ENCODE data around the gene IP6K3.
A peak's percentile ranks its signal among the peaks of the same experiment; 100 is the strongest.

IP6K3 gene

DNA sequence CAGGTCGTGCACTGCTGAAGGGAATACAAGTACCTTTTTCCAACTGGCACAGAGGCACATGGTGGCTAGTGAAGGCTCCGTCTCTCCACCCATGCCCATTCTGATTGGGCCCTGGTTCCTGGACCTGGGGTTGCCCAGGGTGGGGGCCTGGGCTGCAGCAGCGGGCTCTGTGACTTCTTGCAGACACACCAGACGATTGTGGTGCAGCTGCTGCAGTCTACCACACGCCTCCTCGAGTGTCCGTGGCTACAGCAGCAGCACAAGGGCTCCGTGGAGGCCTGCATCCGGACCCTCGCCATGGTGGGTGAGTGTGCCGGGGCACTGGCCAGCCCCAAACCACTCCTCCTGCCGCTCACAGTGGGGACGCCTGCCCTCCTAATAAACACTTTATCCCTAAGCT is 64.4 kb downstream of the IP6K3 start:
- TF ChIP-seq Cebpa-rat (IDR thresholded peaks at IDR 0.05) = no peak
- peaks cover 64% of the 10 kb centered on the region for H3K4me1 ChIP-seq
- H3K9me3 ChIP-seq = no peaks in the 10 kb centered on the region
- no peaks in the 10 kb centered on the region for H4K20me1 ChIP-seq
- peaks cover 75% of the 10 kb centered on the region for H3K36me3 ChIP-seq
- peak overlapping the region; percentile 71 for H3K4me2 ChIP-seq
- H3K9ac ChIP-seq = peak overlapping the region; percentile 41; the same call in 1 of the 2 replicates
- no peaks in the 10 kb centered on the region for H3K27me3 ChIP-seq
- H3K27ac ChIP-seq = peak overlapping the region; percentile 61
- H3K4me3 ChIP-seq = no peak overlapping the region

DNA sequence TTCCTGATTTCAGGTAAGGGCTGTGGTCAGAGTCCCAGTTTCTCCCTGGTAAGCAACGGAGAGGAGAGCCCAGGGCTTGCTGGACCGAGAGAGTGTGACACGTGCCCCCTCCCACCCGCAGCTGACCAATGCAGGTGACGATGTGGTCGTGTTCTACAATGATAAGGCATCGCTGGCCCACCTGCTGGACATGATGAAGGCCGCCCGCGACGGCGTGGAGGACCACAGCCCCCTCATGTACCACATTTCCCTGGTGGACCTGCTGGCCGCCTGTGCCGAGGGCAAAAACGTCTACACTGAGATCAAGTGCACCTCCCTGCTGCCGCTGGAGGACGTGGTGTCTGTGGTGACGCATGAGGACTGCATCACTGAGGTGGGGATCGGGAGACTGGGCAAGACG is 66.9 kb downstream of the IP6K3 start:
- TF ChIP-seq Cebpa-rat (IDR thresholded peaks at IDR 0.05) = no peak
- peak overlapping the region; percentile 69 for H3K27ac ChIP-seq
- H3K36me3 ChIP-seq = peaks cover 71% of the 10 kb centered on the region
- H3K9ac ChIP-seq = peak overlapping the region; percentile 21; the same call in 1 of the 2 replicates
- H3K4me1 ChIP-seq = peaks cover 83% of the 10 kb centered on the region
- H3K4me2 ChIP-seq = peak overlapping the region; percentile 68
- H3K9me3 ChIP-seq = no peaks in the 10 kb centered on the region
- no peak overlapping the region; the same call in 1 of the 2 replicates for H3K4me3 ChIP-seq
- no peaks in the 10 kb centered on the region for H4K20me1 ChIP-seq
- H3K27me3 ChIP-seq = no peaks in the 10 kb centered on the region

DNA sequence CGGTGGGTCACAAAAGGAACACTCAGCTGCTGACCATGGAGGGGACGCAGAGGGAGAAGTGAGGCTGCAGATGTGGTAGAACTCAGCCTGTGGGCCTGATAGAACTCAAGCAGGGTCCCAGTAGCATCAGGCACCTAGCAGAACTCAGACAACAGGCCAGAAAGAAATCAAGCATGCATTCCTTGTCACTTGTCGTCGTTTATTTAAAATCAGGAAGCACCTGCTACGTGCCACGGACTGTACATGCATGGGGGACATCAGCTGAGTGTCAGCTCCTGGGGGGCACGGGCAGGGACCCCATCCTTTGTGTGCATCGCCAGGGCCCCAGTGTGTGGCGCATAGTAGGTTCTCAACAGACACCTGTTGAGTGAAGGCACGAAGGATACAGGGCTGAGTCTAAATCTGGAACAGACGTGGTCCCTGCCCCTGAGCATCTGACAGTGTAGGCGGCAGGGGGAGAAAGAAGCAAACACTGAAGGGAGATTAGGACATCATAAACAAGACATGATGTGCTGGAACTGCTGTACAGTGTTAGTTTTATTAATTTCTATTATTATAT is 67.7 kb downstream of the IP6K3 start:
- Histone ChIP-seq H3K9me3 (no peaks in the 10 kb centered on the region), H3K4me3 (0 out of 2 replicates have a peak overlapping the region, but pooled peaks have one; percentile 32), H3K9ac (peak overlapping the region; percentile 21; the same call in 1 of the 2 replicates), H3K4me2 (peak overlapping the region; percentile 68), H3K27ac (peak overlapping the region; percentile 69), H3K36me3 (peaks cover 70% of the 10 kb centered on the region), H3K27me3 (no peaks in the 10 kb centered on the region), H4K20me1 (no peaks in the 10 kb centered on the region), H3K4me1 (peaks cover 86% of the 10 kb centered on the region)
- no peak for TF ChIP-seq Cebpa-rat (IDR thresholded peaks at IDR 0.05)

DNA sequence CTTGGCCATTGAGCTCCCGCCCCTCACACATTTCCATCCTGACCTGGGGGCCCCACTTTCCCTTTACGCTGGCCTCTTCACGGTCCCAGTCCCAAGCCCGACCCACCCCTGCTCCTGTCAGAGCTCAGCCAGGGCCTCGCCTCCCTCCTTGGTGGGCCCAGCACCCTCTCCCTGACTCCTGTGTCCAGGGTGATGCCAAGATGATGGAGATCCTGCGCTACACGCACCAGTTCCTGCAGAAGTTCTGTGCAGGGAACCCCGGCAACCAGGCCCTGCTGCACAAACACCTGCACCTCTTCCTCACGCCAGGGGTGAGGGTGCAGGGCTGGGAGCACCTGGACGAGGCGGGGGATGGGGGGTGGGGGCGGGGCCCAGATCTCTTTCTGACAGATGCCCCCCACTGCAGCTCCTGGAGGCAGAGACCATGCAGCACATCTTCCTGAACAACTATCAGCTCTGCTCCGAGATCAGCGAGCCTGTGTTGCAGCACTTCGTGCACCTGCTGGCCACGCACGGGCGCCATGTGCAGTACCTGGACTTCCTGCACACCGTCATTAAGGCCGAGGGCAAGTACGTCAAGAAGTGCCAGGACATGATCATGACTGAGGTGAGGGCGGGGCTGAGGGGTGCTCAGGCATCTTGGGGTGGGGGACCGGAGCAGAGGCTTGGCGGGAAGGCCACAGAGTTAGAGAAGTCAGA is 68.3 kb downstream of the IP6K3 start:
- H3K27ac ChIP-seq = peak overlapping the region; percentile 69
- H3K36me3 ChIP-seq = peaks cover 71% of the 10 kb centered on the region
- no peaks in the 10 kb centered on the region for H4K20me1 ChIP-seq
- H3K9me3 ChIP-seq = no peaks in the 10 kb centered on the region
- H3K4me1 ChIP-seq = peaks cover 86% of the 10 kb centered on the region
- no peaks in the 10 kb centered on the region for H3K27me3 ChIP-seq
- no peak overlapping the region for H3K9ac ChIP-seq
- TF ChIP-seq Cebpa-rat (IDR thresholded peaks at IDR 0.05) = no peak
- peak overlapping the region; percentile 68 for H3K4me2 ChIP-seq
- H3K4me3 ChIP-seq = 0 out of 2 replicates have a peak overlapping the region, but pooled peaks have one; percentile 32

DNA sequence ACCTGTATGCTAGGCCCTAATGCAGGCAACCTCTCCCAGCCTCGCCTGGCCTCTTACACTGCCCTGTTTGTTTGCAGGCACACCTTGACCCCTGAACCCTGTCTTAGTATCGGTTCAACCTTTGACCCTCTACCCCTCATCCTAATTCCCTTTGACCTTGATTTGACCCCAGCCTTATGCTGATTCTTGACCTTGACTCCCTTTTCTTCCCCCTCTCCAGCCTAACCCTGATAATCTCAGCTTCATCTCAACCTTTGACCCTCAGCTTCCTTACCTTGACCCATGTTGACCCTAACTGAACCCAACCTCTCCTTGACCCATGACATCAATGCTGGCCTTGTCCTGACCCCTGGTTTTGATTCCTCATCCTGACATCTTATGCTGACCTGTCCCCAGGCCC is 69.0 kb downstream of the IP6K3 start:
- Histone ChIP-seq H3K9ac (no peak overlapping the region), H3K27me3 (no peaks in the 10 kb centered on the region), H4K20me1 (no peaks in the 10 kb centered on the region), H3K27ac (peak overlapping the region; percentile 3; the same call in 1 of the 2 replicates), H3K4me3 (no peak overlapping the region), H3K36me3 (peaks cover 77% of the 10 kb centered on the region), H3K4me1 (peaks cover 86% of the 10 kb centered on the region), H3K4me2 (peak overlapping the region; percentile 68), H3K9me3 (no peaks in the 10 kb centered on the region)
- no peak for TF ChIP-seq Cebpa-rat (IDR thresholded peaks at IDR 0.05)

DNA sequence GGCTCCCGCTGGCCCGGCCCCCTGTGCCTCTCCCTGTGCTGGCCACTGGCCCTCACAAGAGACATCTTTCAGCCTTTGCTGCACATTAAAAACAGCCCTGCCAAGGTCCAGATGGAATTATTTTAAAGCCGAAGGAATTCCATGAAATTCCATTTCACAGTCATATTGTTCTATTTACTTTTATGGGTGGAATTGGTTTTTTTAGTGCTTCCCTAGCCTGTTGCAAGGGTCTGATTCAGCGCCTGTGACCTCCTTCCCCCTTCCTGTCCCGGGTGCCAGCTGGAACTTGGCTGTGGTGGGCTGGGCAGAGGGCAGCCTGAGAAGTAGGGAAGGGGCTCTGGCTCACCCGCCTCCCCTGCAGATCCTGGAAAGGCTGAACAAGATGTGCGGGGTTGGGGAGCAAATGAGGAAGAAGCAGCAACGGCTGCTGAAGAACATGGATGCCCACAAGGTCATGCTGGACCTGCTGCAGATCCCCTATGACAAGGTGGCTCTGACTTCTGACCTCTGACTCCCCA is 69.5 kb downstream of the IP6K3 start:
- Histone ChIP-seq H4K20me1 (no peaks in the 10 kb centered on the region), H3K36me3 (peaks cover 77% of the 10 kb centered on the region), H3K9me3 (no peaks in the 10 kb centered on the region), H3K9ac (0 out of 2 replicates have a peak overlapping the region, but pooled peaks have one; percentile 3), H3K27me3 (no peaks in the 10 kb centered on the region), H3K27ac (peak overlapping the region; percentile 29; the same call in 1 of the 2 replicates), H3K4me1 (peaks cover 83% of the 10 kb centered on the region), H3K4me3 (no peak overlapping the region), H3K4me2 (peak overlapping the region; percentile 68)
- TF ChIP-seq Cebpa-rat (IDR thresholded peaks at IDR 0.05) = no peak

DNA sequence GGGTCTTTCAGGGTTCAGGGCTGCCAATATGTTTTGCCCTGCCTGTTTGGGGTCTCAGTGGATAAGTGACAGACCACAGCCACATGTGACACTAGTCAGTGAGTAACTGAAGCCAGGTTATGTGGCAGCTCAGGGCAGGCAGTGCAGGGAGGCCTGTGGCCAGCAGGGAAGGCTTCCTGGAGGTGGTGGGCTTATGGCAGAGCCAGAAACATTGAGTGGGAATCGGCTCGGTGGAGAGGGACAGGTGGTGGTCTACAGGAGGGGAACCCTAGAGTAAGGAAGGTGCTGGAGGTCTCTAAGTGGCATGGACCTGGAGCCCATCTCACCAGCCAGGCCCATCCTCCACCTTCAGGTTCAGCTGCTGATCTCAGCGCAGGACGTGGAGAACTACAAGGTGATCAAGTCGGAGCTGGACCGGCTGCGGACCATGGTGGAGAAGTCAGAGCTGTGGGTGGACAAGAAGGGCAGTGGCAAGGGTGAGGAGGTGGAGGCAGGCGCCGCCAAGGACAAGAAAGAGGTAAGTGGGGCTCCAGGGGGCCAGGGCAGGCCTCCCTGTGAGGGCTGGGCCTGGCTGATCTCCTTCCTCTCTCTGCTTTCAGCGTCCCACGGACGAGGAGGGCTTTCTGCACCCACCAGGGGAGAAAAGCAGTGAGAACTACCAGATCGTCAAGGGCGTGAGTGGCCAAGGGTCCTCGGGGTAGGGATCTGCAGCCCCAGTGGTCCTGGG is 70.1 kb downstream of the IP6K3 start:
- no peaks in the 10 kb centered on the region for H3K9me3 ChIP-seq
- H3K27ac ChIP-seq = peak overlapping the region; percentile 49; the same call in 1 of the 2 replicates
- peak overlapping the region; percentile 75 for H3K4me2 ChIP-seq
- no peak for TF ChIP-seq Cebpa-rat (IDR thresholded peaks at IDR 0.05)
- H3K4me1 ChIP-seq = peaks cover 83% of the 10 kb centered on the region
- no peaks in the 10 kb centered on the region for H4K20me1 ChIP-seq
- H3K36me3 ChIP-seq = peaks cover 77% of the 10 kb centered on the region
- H3K4me3 ChIP-seq = no peak overlapping the region
- H3K27me3 ChIP-seq = no peaks in the 10 kb centered on the region
- H3K9ac ChIP-seq = no peak overlapping the region

DNA sequence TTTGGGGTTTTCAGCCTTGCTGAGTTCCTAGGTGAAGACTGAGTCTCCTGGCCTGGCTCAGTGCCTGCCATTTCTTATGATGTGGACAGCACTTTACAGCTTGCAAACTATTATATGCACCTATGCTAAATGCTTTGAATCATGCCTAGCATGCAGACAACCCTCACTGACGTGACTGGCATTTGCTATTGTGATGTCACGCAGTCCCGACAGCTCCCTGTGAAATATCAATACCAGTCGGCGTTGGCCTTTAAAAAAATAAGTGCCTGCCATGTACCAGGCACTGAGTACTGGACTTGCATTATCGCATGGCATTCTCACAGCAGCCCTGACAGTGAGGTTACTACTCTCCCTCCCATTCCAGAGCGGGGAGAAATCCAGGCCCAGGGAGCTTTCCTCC is 70.7 kb downstream of the IP6K3 start:
- peaks cover 77% of the 10 kb centered on the region for H3K36me3 ChIP-seq
- H3K27me3 ChIP-seq = no peaks in the 10 kb centered on the region
- H3K27ac ChIP-seq = peak overlapping the region; percentile 49
- no peak overlapping the region for H3K9ac ChIP-seq
- no peak overlapping the region for H3K4me3 ChIP-seq
- peak overlapping the region; percentile 75 for H3K4me2 ChIP-seq
- TF ChIP-seq Cebpa-rat (IDR thresholded peaks at IDR 0.05) = no peak
- H3K4me1 ChIP-seq = peaks cover 89% of the 10 kb centered on the region
- H3K9me3 ChIP-seq = no peaks in the 10 kb centered on the region
- H4K20me1 ChIP-seq = no peaks in the 10 kb centered on the region

DNA sequence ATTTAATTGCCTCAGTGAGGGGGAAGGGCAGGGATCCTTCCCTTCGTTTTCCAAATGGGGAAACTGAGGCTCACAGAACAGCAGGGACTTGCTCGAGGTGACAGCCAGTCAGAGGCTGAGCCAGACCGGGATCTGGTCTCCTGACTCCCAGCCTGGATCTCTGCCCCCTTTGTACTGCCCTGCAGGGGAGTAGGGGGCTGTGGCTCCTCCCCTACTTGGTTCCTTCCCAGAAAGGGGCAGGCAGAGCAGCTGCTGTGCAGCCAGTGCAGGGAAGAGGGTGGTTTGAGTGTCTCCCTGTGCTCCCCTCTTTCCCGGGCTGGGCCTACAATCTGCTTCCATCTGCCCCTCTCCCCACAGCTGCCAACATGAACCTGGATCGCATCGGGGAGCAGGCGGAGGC is 72.9 kb downstream of the IP6K3 start:
- H3K4me2 ChIP-seq = no peak overlapping the region
- TF ChIP-seq Cebpa-rat (IDR thresholded peaks at IDR 0.05) = no peak
- no peaks in the 10 kb centered on the region for H4K20me1 ChIP-seq
- peaks cover 75% of the 10 kb centered on the region for H3K4me1 ChIP-seq
- H3K9me3 ChIP-seq = no peaks in the 10 kb centered on the region
- H3K9ac ChIP-seq = no peak overlapping the region
- H3K27me3 ChIP-seq = no peaks in the 10 kb centered on the region
- H3K4me3 ChIP-seq = no peak overlapping the region
- H3K36me3 ChIP-seq = peaks cover 84% of the 10 kb centered on the region
- peak overlapping the region; percentile 26; the same call in 1 of the 2 replicates for H3K27ac ChIP-seq
